PC-3 (cell line): ENCODE measurements around the gene PRR5L. TPM values are rescaled to one million over a fixed set of nuclear protein-coding genes. Genes with fewer than 3 reads are reported as not detected.

Experiments used
- ATAC-seq: fragments of 200-7000 bp; cut with Tn5 transposase; 2 replicates; pipeline ENCODE4 v1.9.1; 2020; ENCODE audit warnings: mild to moderate bottlenecking, moderate library complexity
- BruUV-seq: library from RNA; stranded (reverse); fragments of 400-500 nt; replicated peaks from 2 replicates; lab custom pipeline; 2021; lab: Mats Ljungman, UMichigan
- CTCF ChIA-PET: fragments of 300-600 bp; sonication (Branson Sonifier 250); formaldehyde crosslinking; loops from one replicate; lab custom pipeline; 2022; ENCODE audit warnings: antibody characterized with exemption; lab: Charles Lee
- POLR2A ChIA-PET: fragments of 300-600 bp; sonication (Branson Sonifier 250); formaldehyde crosslinking; loops from one replicate; lab custom pipeline; 2022; ENCODE audit warnings: antibody characterized with exemption; ENCODE audit not compliant: unreplicated experiment; lab: Charles Lee
- DNase-seq: peaks from one replicate; pipeline ENCODE4 v3.0.0-alpha.2; 2015
- H2AFZ ChIP-seq: fragments of 300-600 bp; sonication (generic); 2 replicates; pipeline ENCODE4 v1.6.0; 2016; ENCODE audit warnings: antibody characterized with exemption, low read length
- H3F3A ChIP-seq: fragments of 300-600 bp; sonication (generic); one replicate; pipeline ENCODE4 v1.6.0; 2017; ENCODE audit warnings: antibody characterized with exemption, low read length, control low read depth, mild to moderate bottlenecking; ENCODE audit not compliant: unreplicated experiment
- H3K27ac ChIP-seq: fragments of 300-600 bp; sonication (generic); 2 replicates; pipeline ENCODE4 v1.5.1; 2016; ENCODE audit warnings: mild to moderate bottlenecking, low read length
- H3K27me3 ChIP-seq: fragments of 300-600 bp; sonication (generic); 2 replicates; pipeline ENCODE4 v1.6.1; 2016; ENCODE audit warnings: low read length, mixed read lengths
- H3K36me3 ChIP-seq: fragments of 300-600 bp; sonication (generic); 2 replicates; pipeline ENCODE4 v1.6.1; 2016; ENCODE audit warnings: low read depth, mixed run types, low read length, mixed read lengths
- H3K4me1 ChIP-seq: fragments of 300-600 bp; sonication (generic); 2 replicates; pipeline ENCODE4 v1.5.1; 2016; ENCODE audit warnings: low read length; ENCODE audit not compliant: insufficient read depth
- H3K4me2 ChIP-seq: fragments of 300-600 bp; sonication (generic); 2 replicates; pipeline ENCODE4 v1.6.0; 2016; ENCODE audit warnings: low read length
- H3K4me3 ChIP-seq: fragments of 300-600 bp; sonication (generic); 2 replicates; pipeline ENCODE4 v1.5.1; 2016; ENCODE audit warnings: mild to moderate bottlenecking, low read length, mixed read lengths
- H3K79me2 ChIP-seq: fragments of 300-600 bp; sonication (generic); 2 replicates; pipeline ENCODE4 v1.6.1; 2017; ENCODE audit warnings: low read length, mixed read lengths
- H3K9ac ChIP-seq: fragments of 300-600 bp; sonication (generic); 2 replicates; pipeline ENCODE4 v1.6.0; 2016; ENCODE audit warnings: mild to moderate bottlenecking, low read length
- H3K9me2 ChIP-seq: fragments of 300-600 bp; sonication (generic); replicated peaks from 2 replicates; pipeline ENCODE4 v1.6.1; 2016; ENCODE audit warnings: mixed run types, low read length, mixed read lengths
- H3K9me3 ChIP-seq: fragments of 300-600 bp; sonication (generic); 2 replicates; pipeline ENCODE4 v1.6.1; 2016; ENCODE audit warnings: low read length, mixed read lengths
- H4K20me1 ChIP-seq: fragments of 300-600 bp; sonication (generic); 2 replicates; pipeline ENCODE4 v1.6.1; 2016; ENCODE audit warnings: low read length, mixed read lengths
- EZH2 ChIP-seq: fragments of 300-600 bp; sonication (generic); IDR thresholded peaks from one replicate; pipeline ENCODE4 v1.6.1; 2017; ENCODE audit warnings: antibody characterized with exemption, mild to moderate bottlenecking, low read length; ENCODE audit not compliant: unreplicated experiment
- EZH2phosphoT487 ChIP-seq: fragments of 300-600 bp; sonication (generic); IDR thresholded peaks from 2 replicates; pipeline ENCODE4 v1.6.1; 2018; ENCODE audit warnings: mild to moderate bottlenecking, antibody characterized with exemption, low read length, borderline replicate concordance
- intact Hi-C: fragments of 100-400 bp; cut with micrococcal nuclease; formaldehyde crosslinking; loops from 2 replicates; pipeline ENCODE4 v1.9.0; 2023
- total RNA-seq: library from RNA; depleted of rRNA; stranded (reverse); fragments of >200 nt; gene quantifications from 2 replicates; pipeline ENCODE4 v1.2.3, GENCODE V29; 2014
- TF ChIP-seq, protein P1 (sequence below): fragments of 300-600 bp; sonication (generic); conservative IDR thresholded peaks from 2 replicates; pipeline ENCODE4 v1.5.1; 2017; ENCODE audit warnings: antibody characterized with exemption, low read depth, mild to moderate bottlenecking, low read length

The PRR5L gene
- total RNA-seq, 1 experiment from 2014 or later = 4.7 TPM

DNA sequence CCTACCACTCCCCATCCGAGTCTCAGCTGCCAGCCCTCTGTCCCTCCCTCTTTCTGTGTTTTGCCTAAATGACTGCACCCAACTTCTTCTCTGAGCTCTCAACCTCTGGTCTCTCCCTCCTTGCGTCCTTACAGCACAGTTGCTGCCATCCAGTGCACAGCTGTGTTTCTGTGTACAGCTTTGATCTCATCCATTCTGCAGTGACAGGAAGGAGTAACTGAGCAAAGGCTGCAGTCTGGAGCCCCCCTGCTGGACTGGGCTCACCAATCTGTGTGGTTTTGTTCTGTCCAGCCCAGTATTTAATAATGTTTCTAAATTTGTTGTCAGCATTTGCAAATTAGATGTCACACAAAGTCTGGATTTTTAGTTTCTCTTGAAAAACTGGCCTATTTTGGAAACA is 43.8 kb downstream of the PRR5L start:
- ATAC-seq = no peak
- Histone ChIP-seq H4K20me1 (no peaks in the 10 kb centered on the region), H3K9me2 (no peaks in the 10 kb centered on the region), H2AFZ (no peak overlapping the region), H3K27me3 (0 out of 2 replicates have a peak, but pooled peaks cover 12% of the 10 kb centered on the region), H3K79me2 (no peaks in the 10 kb centered on the region), H3K4me1 (no peaks in the 10 kb centered on the region), H3K4me2 (no peak overlapping the region), H3K9me3 (no peaks in the 10 kb centered on the region), H3K27ac (no peak overlapping the region), H3K36me3 (no peaks in the 10 kb centered on the region), H3K9ac (no peak overlapping the region), H3K4me3 (no peak overlapping the region), H3F3A (no peaks in the 10 kb centered on the region)
- DNase-seq = no peak
- intact Hi-C loops = no loop called here
- ChIA-PET CTCF (no interaction called here), POLR2A (interaction anchor here (0.6 kb wide), 1 partner anchor 51 kb away, joined by 3 read pairs; no protein-coding TSS in a partner anchor)
- BruUV-seq = no TSS peak
- TF ChIP-seq, protein P1, sequence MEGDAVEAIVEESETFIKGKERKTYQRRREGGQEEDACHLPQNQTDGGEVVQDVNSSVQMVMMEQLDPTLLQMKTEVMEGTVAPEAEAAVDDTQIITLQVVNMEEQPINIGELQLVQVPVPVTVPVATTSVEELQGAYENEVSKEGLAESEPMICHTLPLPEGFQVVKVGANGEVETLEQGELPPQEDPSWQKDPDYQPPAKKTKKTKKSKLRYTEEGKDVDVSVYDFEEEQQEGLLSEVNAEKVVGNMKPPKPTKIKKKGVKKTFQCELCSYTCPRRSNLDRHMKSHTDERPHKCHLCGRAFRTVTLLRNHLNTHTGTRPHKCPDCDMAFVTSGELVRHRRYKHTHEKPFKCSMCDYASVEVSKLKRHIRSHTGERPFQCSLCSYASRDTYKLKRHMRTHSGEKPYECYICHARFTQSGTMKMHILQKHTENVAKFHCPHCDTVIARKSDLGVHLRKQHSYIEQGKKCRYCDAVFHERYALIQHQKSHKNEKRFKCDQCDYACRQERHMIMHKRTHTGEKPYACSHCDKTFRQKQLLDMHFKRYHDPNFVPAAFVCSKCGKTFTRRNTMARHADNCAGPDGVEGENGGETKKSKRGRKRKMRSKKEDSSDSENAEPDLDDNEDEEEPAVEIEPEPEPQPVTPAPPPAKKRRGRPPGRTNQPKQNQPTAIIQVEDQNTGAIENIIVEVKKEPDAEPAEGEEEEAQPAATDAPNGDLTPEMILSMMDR = no peak
- TF ChIP-seq EZH2 = no peak
- TF ChIP-seq EZH2phosphoT487 = no peak

DNA sequence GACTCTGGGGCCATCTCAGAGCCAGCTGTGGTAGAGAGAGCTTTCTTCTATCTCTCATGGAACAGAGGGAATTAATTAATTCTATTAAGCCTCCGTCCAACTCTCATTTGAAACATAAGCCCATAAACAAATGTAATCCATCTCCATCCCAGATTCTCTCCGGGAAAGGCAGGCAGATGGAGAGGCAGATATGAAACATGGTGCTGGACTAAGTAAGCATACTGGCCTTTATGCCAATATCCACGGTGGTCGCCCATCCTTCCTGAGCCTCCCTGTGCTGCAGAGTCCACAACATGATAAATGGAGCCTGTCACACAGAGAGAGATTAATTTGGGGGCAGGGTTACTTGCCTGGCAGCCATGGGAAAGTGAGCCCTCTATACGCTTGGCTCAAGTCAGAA is 44.8 kb downstream of the PRR5L start:
- Histone ChIP-seq H2AFZ (no peak overlapping the region), H4K20me1 (no peaks in the 10 kb centered on the region), H3K79me2 (no peaks in the 10 kb centered on the region), H3K4me3 (no peak overlapping the region), H3F3A (no peaks in the 10 kb centered on the region), H3K36me3 (no peaks in the 10 kb centered on the region), H3K27ac (no peak overlapping the region), H3K9me2 (no peaks in the 10 kb centered on the region), H3K27me3 (0 out of 2 replicates have a peak, but pooled peaks cover 13% of the 10 kb centered on the region), H3K4me1 (no peaks in the 10 kb centered on the region), H3K9me3 (no peaks in the 10 kb centered on the region), H3K9ac (no peak overlapping the region), H3K4me2 (no peak overlapping the region)
- TF ChIP-seq, protein P1 = no peak
- TF ChIP-seq EZH2phosphoT487 (no peak), EZH2 (no peak)
- DNase-seq = no peak
- ATAC-seq = no peak
- CTCF ChIA-PET = interaction anchor here (0.8 kb wide), 1 partner anchor 138 kb away, joined by 6 read pairs; no protein-coding TSS in a partner anchor
- intact Hi-C loops = no loop called here
- POLR2A ChIA-PET = no interaction called here
- no TSS peak for BruUV-seq

DNA sequence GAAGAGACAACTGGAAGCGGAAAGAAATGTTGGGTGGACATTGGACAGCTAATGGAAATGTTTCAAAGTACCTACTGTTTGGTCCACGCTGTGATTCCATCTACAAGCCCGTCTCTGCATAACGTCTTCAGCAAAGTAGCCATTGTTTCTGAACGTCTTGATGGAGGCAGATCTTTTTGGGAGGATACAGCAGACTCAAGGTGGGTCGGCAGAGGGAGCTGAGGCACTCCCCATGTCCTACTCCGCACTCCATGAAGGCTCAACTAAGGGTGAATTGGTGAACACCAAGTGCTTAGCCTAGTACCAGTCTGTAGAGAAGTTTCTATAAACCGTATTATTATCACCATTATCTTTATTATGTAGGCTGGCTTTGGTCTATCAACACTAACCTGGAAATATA is 45.8 kb downstream of the PRR5L start:
- no peaks in the 10 kb centered on the region for H3K9me3 ChIP-seq
- H3K4me3 ChIP-seq = no peak overlapping the region
- no peak for ATAC-seq
- no peaks in the 10 kb centered on the region for H4K20me1 ChIP-seq
- H3K9me2 ChIP-seq = no peaks in the 10 kb centered on the region
- TF ChIP-seq EZH2phosphoT487 (no peak), EZH2 (no peak)
- TF ChIP-seq, protein P1 = no peak
- ChIA-PET CTCF (interaction anchor here (0.8 kb wide), 1 partner anchor 137 kb away, joined by 6 read pairs; no protein-coding TSS in a partner anchor), POLR2A (no interaction called here)
- no peaks in the 10 kb centered on the region for H3F3A ChIP-seq
- intact Hi-C loops = no loop called here
- no peak overlapping the region for H3K27ac ChIP-seq
- H3K36me3 ChIP-seq = no peaks in the 10 kb centered on the region
- BruUV-seq = no TSS peak
- H3K4me1 ChIP-seq = no peaks in the 10 kb centered on the region
- no peak overlapping the region for H3K9ac ChIP-seq
- no peak for DNase-seq
- H3K4me2 ChIP-seq = no peak overlapping the region
- H2AFZ ChIP-seq = no peak overlapping the region
- no peaks in the 10 kb centered on the region for H3K79me2 ChIP-seq
- H3K27me3 ChIP-seq = 0 out of 2 replicates have a peak, but pooled peaks cover 13% of the 10 kb centered on the region
